Fibroblast of mammary gland (primary cell): ENCODE measurements around the gene SYNDIG1.

ENCODE experiments used
- DNase-seq: peaks from one replicate; pipeline ENCODE4 v3.0.0-alpha.2; 2010; ENCODE audit warnings: low read depth
- H3K4me3 ChIP-seq: 2 replicates; pipeline ENCODE4 v1.5.1; 2011; ENCODE audit warnings: low read depth, mild to moderate bottlenecking, low read length, moderate library complexity; ENCODE audit not compliant: control insufficient read depth
- CTCF ChIP-seq: conservative IDR thresholded peaks from 2 replicates; pipeline ENCODE4 v1.5.1; 2011; ENCODE audit warnings: low read depth, low read length, inconsistent platforms; ENCODE audit not compliant: control insufficient read depth, insufficient read depth

The SYNDIG1 gene

GRCh38 chr20:24565835-24566351 is 96.5 kb downstream of the SYNDIG1 start:
- DNase-seq, result no peak
- TF ChIP-seq CTCF, result no peak
- H3K4me3 ChIP-seq, result no peak overlapping the region

- no peak overlapping the region for H3K4me3 ChIP-seq
- no peak for DNase-seq
- TF ChIP-seq CTCF, result no peak
These were observed 97.2 kb downstream of the SYNDIG1 start for GRCh38 chr20:24566656-24567055.

- TF ChIP-seq CTCF, result no peak
- H3K4me3 ChIP-seq, result no peak overlapping the region
- DNase-seq, result no peak
These were observed 98.1 kb downstream of the SYNDIG1 start for GRCh38 chr20:24567508-24567907.

GRCh38 chr20:24568842-24569241 is 99.4 kb downstream of the SYNDIG1 start:
- no peak for TF ChIP-seq CTCF
- DNase-seq, result no peak
- H3K4me3 ChIP-seq, result no peak overlapping the region

GRCh38 chr20:24571159-24571558 is 101.7 kb downstream of the SYNDIG1 start:
- DNase-seq, result no peak
- no peak for TF ChIP-seq CTCF
- no peak overlapping the region for H3K4me3 ChIP-seq

GRCh38 chr20:24572140-24572539 is 102.7 kb downstream of the SYNDIG1 start:
- no peak for TF ChIP-seq CTCF
- no peak for DNase-seq

GRCh38 chr20:24572862-24573261 is 103.4 kb downstream of the SYNDIG1 start:
- no peak for TF ChIP-seq CTCF
- H3K4me3 ChIP-seq, result no peak overlapping the region
- no peak for DNase-seq

More at GRCh38 chr20:24572140-24572539, 102.7 kb downstream of the SYNDIG1 start:
- no peak overlapping the region for H3K4me3 ChIP-seq
